GM18861 (cell line): ENCODE measurements around the gene C19orf44.
"Not testable (repeated sequence)": the region's sequence is repeated elsewhere in the genome, so short reads cannot be mapped to it uniquely, and the experiment has no call there.

Experiments used
- ATAC-seq: cut with Tn5 transposase; IDR thresholded peaks from one replicate; pipeline ENCODE4 v1.9.1; 2021; ENCODE audit not compliant: unreplicated experiment

The C19orf44 gene

DNA sequence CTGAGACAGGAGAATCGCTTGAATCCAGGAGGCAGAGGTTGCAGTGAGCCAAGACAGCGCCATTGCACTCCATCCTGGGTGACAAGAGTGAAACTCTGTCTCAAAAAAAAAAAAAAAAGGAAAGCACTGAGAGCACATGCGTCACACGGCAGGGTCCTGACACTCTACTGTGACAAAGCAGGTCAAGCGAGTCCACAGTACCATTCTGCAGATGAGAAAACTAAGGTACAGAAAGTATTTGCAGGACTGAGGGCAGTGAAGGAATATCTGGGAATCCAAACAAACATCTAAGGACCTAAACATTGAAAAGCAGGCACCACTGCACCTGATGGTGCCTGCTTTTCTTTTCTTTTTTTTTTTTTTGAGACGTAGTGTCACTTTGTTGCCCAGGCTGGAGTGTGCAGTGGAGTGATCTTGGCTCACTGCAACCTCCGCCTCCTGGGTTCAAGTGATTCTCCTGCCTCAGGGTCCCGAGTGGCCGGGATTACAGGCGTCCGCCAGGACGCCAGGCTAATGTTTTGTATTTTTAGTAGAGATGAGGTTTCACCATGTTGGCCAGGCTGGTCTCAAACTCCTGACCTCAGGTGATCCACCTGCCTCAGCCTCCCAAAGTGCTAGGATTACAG is 29.3 kb upstream of the C19orf44 start:
- not testable (repeated sequence) for ATAC-seq

DNA sequence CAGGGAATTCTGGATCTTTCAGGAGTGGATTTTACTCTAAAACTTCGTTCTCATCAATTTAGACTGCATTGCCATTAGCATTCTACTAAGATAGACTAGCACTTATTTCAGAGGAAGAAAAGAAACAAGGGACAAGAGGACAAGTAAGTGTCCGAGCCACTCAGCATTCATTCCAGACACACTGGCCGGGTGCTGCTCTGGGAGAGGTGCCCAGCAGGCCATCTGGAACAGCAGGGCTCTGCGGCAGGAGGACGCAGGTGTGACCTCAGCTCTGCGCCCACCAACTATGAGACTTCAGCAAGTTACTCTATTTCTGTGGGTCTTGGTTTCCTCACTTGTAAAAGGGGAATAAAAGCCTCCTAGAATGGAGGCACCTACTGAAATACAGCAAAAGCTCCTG is 28.6 kb upstream of the C19orf44 start:
- no peak for ATAC-seq

DNA sequence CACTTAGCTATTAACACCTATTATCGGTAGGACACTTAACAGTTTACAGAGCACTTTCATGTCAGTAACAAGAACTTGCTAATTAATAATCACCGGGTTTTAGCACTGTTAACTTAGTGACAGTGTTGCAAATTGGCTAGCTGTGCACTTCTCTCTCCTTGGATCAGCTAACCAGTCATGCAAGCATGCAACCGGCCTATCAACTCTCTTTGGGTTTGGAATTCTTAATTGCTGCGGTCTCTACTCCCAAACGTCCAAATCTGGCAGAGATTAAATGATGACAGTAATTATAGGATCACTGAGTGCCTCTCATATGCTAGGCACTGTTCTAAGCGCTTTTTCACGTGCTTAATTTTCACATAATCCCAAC is 25.7 kb upstream of the C19orf44 start:
- ATAC-seq: no peak

DNA sequence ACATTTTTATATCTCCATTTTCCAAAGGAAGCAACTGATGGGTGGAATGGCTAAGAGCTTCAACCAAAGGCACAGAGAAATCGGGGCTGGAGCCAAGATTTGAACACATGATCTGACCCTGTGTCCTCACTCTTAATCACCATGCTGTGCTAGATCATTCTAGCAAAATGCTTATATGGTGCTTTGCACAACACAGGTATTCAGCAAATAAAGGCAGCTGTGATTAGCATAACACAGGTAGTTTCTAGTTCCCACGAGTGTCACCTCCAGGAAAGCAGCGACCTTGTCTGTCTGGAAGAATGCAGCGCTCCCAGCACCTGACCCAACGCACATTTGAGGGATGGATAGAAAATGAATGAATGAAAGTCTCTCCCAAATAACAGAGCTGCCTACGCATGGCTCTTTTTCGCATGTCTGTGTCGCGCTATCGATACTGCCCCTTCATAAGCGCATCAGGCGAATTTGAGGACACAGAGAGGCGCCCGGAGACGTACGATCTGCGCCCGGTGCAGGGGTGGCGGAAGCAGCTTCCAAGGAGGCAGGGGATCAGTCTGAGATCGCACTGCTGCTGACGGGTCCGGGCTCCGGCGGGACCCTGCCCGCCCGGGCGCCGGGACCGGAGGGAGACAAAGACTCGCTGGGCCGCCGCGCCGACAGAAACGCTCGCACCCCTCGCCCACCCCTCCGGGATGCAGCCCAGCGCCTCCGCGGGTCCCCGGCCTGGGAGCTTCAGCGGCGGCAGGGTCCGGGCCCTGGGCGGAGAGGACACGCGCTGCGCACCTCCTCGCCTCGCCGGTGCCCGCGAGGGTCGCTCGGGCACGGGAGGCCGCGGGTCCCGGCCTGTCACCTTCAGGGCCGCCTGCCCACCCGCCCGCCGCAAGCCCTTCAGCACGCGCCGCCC is 25.0 kb upstream of the C19orf44 start:
- ATAC-seq: peak; percentile 16

DNA sequence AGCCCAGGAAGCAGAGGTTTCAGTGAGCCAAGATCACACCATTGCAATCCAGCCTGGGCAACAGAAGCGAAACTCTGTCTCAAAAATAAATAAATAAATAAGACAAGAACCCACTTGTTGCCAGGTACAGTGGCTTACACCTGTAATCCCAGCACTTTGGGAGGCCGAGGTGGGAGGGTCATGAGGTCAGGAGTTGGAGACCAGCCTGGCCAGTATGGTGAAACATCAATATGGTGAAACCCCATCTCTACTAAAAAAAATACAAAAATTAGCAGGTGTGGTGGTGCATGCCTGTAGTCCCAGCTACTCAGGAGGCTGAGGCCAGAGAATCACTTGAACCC is 23.7 kb upstream of the C19orf44 start:
- ATAC-seq: not testable (repeated sequence)

DNA sequence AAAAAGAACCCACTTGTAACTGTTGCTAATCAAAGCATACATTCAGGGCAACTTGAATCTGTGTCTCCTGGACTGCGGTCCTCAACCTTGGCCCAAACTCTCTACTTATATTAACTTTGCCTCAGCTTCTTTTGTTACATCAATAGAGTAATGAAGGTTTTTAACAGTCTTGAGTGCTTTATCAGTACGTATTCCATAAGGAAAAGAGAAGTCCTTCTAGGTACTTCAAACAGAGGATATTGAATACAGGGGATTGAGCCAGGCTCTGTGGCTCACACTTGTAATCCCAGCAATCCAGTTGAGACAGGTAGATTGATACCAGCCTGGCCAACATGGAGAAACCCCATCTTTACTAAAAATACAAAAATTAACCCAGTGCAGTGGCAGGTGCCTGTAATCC is 23.2 kb upstream of the C19orf44 start:
- ATAC-seq: no peak

DNA sequence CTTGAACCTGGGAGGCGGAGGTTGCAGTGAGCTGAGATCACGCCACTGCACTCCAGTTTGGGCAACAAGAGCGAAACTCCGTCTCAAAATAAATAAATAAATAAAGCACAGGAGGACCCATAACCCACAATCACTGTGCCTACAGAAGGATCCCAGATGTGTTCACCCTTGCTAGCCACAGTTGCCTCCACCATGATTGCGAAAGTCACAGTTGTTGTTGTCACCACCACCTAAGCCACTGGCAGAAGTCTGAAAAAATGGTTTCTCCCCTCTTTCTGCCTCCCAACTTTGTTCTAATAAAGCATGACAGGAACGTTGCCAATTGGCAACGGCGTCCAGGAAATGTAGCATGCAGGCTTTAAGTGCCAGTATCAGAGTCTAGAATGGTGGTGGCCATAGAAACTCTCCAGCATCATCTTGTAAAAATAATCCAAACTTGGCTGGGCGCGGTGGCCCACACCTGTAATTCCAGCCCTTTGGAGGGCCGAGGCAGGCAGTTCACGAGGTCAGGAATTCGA is 22.3 kb upstream of the C19orf44 start:
- ATAC-seq: no peak

DNA sequence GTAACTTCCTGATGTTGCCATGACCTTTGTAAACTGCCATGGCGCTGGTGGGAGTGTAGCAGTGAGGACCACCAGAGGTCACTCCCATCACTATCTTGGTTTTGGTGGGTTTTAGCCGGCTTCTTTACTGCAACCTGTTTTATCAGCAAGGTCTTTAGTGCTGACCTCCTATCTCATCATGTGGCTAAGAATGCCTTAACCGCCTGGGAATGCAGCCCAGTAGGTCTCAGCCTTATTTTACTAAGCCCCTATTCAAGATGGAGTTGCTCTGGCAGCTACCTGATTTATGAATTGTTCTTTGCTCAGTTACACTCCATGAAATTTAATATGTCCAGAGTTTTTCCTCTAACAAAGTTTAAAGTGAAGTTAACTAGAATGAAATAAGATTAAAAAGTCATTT is 19.8 kb upstream of the C19orf44 start:
- ATAC-seq: no peak

DNA sequence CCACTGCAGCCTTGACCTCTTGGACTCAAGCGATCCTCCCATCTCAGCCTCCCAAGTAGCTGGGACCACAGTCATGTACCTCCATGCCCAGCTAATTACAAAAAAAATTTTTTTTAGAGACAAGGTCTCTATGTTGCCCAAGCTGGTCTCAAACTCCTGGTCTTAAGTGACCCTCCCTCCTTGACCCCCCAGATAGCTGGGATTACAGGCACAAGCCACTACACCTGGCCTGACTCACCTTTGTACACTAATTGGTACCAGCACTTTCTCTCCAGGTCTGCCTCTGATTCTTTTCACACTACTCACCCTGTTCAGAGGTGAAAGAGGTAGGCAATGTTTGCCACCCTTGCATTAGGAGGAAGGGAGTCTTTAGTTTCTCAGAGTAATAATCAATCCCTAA is 18.9 kb upstream of the C19orf44 start:
- ATAC-seq: no peak

DNA sequence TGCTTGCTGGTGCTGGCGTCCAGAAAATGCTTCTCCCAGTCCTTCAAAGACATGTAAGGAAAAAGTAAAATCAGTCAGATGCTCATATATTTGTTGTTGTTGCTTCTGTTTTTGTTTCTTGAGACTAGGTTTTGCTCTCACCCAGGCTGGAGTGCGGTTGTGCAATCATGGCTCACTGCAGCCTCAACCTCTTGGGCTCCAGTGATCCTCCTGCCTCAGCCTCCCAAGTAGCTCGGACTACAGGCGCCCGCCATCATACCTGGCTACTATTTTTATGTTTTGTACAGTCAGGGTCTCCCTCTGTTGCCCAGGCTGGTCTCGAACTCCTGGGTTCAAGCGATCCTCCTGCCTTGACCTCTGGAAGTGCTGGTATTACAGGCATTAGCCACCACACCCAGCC is 13.4 kb upstream of the C19orf44 start:
- no peak for ATAC-seq

DNA sequence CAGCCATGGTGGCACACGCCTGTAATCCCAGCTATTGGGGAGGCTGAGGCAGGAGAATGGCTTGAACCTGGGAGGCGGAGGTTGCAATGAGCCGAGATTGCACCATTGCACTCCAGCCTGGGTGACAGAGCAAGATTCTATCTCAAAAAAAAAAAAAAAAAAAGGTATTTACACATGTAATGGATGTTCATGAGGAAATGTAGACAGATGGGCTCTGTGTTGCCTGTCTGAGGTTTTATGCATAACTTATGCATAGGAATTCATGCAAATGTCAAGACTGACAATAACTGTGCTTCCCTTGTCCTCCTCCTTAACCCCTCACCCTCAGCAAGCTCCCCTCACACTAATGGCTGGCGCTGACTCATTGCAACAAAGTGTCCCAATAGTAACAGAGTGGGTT is 9.7 kb upstream of the C19orf44 start:
- ATAC-seq: not testable (repeated sequence)

DNA sequence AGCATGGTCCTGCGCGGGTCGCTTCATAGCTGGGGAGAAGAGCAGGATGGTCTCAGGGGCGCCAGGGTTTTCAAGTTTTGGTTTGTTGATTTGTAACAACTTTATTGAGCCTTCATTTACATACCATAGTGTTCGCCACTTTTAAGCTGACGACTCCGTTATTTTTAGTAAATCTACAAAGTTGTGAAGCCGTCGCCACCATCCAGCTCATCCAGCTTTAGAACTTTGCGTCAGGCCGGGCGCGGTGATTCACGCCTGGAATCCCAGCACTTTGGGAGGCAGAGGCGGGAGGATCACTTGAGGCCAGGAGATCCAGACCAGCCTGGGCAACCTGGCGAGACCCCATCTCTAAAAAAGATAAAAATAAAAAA is 404 bp downstream of the C19orf44 start:
- no peak for ATAC-seq

DNA sequence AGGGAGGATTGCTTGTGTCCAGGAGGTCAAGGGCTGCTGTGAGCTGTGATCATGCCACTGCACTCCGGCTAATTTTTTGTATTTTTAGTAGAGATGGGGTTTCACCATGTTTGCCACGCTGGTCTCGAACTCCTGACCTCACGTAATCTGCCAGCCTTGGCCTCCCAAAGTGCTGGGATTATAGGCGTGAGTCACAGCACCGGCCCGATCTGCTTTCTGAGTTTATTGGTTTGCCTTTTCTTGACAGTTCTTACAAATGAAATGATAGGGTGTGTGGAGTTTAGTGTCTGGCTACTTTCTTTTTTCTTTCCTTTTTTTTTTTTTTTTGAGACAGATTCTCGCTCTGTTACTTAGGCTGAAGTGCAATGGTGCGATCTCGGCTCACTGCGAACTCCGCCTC is 848 bp downstream of the C19orf44 start:
- ATAC-seq: no peak

DNA sequence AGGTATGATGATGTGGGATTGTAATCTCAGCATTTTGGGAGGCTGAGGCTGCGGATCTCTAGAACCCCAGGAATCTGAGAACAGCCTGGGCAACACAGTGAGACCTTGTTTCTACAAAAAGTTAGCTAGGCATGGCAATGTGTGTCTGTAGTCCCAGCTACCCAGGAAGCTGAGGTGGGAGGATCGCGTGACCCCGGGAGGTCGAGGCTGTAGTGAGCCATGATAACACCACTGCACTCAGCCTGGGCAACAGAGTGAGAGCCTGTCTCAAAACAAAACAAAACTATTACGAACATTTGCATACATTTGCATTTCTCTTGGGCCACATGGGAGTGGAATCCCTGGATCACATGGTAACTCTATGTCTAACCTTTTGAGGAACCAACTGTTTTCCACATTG is 1.6 kb downstream of the C19orf44 start:
- no peak for ATAC-seq

DNA sequence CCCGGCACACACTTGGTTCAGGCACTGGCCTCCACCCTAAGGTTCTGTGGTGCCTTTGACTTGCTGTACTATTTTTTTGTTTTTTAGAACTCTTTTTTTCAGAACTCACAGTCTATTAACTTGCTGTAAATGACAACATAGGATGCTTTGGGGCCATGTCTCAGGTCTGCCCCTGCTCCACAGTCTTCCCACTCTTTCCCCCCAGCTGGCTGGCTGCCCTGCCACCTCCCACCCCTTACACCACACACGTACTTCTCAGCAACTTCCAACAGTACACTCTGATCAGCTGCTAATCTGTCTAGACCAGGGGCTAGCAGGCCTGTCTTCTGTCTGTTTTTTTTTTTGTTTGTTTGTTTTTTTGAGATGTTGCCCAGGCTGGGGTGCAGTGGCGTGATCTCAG is 8.1 kb downstream of the C19orf44 start:
- no peak for ATAC-seq

DNA sequence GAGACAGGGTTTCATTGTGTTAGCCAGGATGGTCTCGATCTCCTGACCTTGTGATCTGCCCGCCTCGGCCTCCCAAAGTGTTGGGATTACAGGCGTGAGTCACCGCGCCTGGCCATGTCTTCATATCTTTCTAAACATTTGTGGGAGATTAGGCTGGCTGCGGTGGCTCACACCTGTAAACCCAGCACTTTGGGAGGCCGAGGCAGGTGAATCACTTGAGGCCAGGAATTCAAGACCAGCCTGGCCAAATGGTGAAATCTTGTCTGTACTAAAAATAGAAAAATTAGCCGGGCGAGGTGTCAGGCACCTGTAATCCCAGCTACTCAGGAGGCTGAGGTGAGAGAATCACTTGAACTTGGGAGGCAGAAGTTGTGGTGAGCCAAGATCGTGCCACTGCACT is 10.0 kb downstream of the C19orf44 start:
- ATAC-seq: not testable (repeated sequence)

DNA sequence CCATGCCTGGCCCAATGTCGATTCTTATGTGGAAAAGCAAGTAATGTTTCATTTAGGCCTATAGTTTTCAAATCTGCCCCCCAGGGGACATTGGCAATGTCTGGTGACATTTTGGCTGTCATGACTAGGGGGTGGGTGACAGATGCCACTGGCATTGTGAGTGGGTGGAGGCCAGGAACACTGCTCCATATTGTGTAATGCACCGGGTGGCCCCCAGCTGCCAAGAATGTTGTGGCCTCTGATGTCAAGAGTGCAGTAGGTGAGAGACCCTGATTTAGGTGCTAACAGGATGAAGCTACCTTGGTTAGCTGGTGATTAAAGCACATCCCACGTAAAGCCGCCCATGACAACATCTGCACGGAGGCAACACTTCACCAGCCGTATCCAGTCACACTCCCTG is 10.8 kb downstream of the C19orf44 start:
- no peak for ATAC-seq

DNA sequence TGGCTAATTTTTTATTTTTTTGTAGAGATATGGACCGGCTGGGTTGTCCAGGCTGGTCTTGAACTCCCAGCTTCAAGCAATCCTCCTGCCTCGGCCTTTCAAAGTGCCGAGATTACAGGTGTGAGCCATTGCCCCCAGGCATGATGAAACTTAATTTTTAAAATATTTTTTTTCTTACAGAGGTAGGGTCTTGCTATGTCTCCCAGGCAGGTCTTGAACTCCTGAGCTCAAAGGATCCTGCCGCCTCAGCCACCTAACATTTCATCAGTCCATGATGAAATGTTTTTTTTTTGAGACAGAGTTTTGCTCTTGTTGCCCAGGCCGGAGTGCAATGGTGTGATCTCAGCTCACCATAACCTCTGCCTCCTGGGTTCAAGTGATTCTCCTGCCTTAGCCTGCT is 12.4 kb downstream of the C19orf44 start:
- ATAC-seq: no peak

DNA sequence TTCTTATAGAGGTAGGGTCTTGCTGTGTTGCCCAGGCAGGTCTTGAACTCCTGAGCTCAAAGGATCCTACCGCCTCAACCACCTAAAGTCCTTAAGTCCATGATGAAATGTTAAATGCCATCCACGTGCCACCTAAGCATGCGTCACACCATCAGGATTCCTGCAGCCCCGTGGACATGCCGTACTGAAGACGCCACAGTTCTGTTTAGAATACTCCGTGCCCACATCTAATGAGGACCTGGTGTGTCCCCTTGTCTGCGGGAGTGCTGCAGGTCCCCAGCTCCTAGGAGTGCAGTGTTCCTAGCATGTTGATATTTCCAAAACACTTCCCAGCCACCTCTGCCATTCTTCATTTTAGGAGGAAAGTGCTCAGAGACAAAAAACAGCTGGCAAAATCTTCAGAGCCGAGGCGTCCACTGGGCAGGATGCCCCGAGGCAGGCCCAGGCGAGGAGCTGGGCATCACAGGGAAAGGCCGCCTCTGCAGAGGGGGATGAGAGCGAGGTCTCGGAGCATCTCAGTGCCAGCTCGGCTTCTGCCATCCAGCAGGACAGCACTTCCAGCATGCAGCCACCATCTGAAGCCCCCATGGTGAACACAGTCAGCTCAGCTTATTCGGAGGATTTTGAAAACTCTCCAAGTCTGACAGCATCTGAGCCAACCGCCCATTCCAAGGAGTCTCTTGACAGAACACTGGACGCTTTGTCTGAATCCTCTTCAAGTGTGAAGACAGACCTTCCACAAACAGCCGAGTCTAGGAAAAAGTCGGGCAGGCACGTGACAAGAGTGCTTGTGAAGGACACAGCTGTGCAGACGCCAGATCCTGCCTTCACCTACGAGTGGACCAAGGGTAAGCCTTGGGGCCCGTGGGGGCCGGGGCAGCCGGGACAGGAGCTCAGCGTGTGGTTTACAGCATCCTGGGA is 13.2 kb downstream of the C19orf44 start:
- ATAC-seq: no peak

DNA sequence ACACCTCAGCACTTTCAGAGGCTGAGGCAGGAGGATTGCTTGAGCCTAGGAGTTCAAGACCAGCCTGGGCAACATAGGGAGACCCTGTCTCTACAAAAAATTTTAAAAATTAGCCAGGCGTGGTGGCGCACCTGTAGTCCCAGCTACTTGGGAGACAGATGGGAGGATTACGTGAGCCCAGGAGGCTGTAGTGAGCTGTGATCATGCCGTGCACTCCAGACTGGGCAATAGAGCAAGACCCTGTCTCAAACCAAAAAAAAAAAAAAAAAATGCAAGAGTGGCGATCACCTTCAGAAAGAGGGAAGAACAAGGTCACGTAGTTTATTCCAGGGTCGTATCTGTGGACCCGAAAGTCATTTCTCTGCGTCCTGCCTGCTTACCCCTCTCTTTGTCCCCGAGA is 16.4 kb downstream of the C19orf44 start:
- not testable (repeated sequence) for ATAC-seq

DNA sequence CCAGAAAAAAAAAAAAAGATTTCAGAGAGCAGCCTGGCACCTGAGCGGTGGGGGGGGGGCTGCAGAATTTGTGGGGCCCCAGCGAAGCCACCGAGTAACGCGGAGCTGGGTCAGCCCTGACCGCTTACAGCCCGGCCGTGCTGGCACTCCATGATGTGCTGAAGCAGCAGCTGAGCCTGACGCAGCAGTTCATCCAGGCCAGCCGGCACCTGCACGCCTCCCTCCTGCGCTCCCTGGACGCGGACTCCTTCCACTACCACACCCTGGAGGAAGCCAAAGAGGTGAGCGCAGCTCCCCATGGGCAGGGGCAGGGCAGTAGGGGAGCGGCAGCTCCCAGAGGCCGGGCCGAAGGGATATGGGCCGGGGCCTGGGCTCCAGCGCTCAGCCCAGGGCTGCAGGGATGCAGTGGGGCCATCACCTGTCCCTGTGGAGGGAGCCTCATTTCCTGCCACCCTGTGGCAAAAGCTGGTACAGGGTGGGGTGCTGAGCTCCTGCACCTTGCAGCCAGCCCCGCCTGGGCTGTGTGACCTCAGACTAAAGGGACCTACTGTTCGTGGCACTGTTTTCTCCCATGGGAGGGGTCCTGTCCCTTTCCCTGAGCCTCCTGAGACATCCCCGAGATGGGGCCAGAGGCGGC is 18.3 kb downstream of the C19orf44 start:
- ATAC-seq: no peak
